Measurements from ENCODE around the gene DOLK.

GRCh38 chr9:128923493-128923883 lies 23.9 kb downstream of the DOLK start:
- TF ChIP-seq CTCF (IDR thresholded peaks at IDR 0.05; ENCODE audit: poor library complexity) (no peak), EZH2 (IDR thresholded peaks at IDR 0.05; ENCODE audit: borderline replicate concordance) (no peak)
